Caco-2 (cell line): ENCODE measurements around the gene SH2B3. TPM values are rescaled to one million over a fixed set of nuclear protein-coding genes. Genes with fewer than 3 reads are reported as not detected.

ENCODE experiments used
- BruUV-seq: library from RNA; stranded (reverse); fragments of 400-500 nt; replicated peaks from 2 replicates; lab custom pipeline; 2021; lab: Mats Ljungman, UMichigan
- CTCF ChIA-PET: fragments of 300-600 bp; sonication (Branson Sonifier 250); formaldehyde crosslinking; loops from one replicate; lab custom pipeline; 2022; ENCODE audit warnings: antibody characterized with exemption; lab: Charles Lee
- POLR2A ChIA-PET: fragments of 300-600 bp; sonication (Branson Sonifier 250); formaldehyde crosslinking; loops from one replicate; lab custom pipeline; 2022; ENCODE audit warnings: antibody characterized with exemption; lab: Charles Lee
- DNase-seq, 2 experiments: peaks; one replicate each; pipeline versions ENCODE4 v3.0.0 to v3.0.0-alpha.2; 2020 to 2022
- H3K27me3 ChIP-seq: replicated peaks from 2 replicates; pipeline ENCODE4 v1.6.0; 2011; ENCODE audit warnings: low read length; ENCODE audit not compliant: control insufficient read depth, insufficient read depth
- H3K36me3 ChIP-seq: 2 replicates; pipeline ENCODE4 v1.5.1; 2011; ENCODE audit warnings: low read length; ENCODE audit not compliant: control insufficient read depth, insufficient read depth
- H3K4me1 ChIP-seq: fragments of 250-450 bp; sonication (Bioruptor Pico); 2 replicates; pipeline ENCODE4 v1.5.1; 2020; ENCODE audit warnings: mild to moderate bottlenecking
- H3K4me3 ChIP-seq: 2 replicates; pipeline ENCODE4 v1.5.1; 2011; ENCODE audit warnings: low read depth, mild to moderate bottlenecking, control low read depth, low read length
- H3K9me3 ChIP-seq: fragments of 250-450 bp; sonication (Bioruptor Pico); 2 replicates; pipeline ENCODE4 v1.5.1; 2020; ENCODE audit warnings: mild to moderate bottlenecking, moderate library complexity
- H3K27ac Mint-ChIP-seq: one replicate; pipeline ENCODE4 v1.8.0; 2022; ENCODE audit warnings: mixed read lengths; ENCODE audit not compliant: unreplicated experiment
- H3K27me3 Mint-ChIP-seq: one replicate; pipeline ENCODE4 v1.8.0; 2022; ENCODE audit warnings: mixed read lengths; ENCODE audit not compliant: insufficient read depth, unreplicated experiment
- H3K36me3 Mint-ChIP-seq: one replicate; pipeline ENCODE4 v1.8.0; 2022; ENCODE audit warnings: mild to moderate bottlenecking, mixed read lengths; ENCODE audit not compliant: insufficient read depth, unreplicated experiment
- H3K4me1 Mint-ChIP-seq: one replicate; pipeline ENCODE4 v1.8.0; 2022; ENCODE audit warnings: low read depth, mixed read lengths; ENCODE audit not compliant: unreplicated experiment
- H3K4me3 Mint-ChIP-seq: one replicate; pipeline ENCODE4 v1.8.0; 2022; ENCODE audit warnings: mild to moderate bottlenecking, moderate library complexity, mixed read lengths; ENCODE audit not compliant: unreplicated experiment
- H3K9me3 Mint-ChIP-seq: one replicate; pipeline ENCODE4 v1.8.0; 2022; ENCODE audit warnings: mixed read lengths; ENCODE audit not compliant: unreplicated experiment
- CTCF ChIP-seq, 2 experiments: fragments of 200-600 bp in 1 of 2; IDR thresholded peaks; 1 replicate in 1 of 2; 2 replicates in 1 of 2; pipeline versions ENCODE4 v1.5.1 to v1.8.0; 2011 to 2022; ENCODE audit warnings: antibody characterized with exemption in 1 of 2, control low read depth in 1 of 2, inconsistent platforms in 1 of 2, low read depth in 1 of 2, low read length in 1 of 2, mild to moderate bottlenecking in 1 of 2, moderate library complexity in 1 of 2; ENCODE audit not compliant: insufficient read depth in 1 of 2, severe bottlenecking in 1 of 2, unreplicated experiment in 1 of 2
- intact Hi-C: fragments of 100-400 bp; cut with micrococcal nuclease; formaldehyde crosslinking; loops from one replicate; pipeline ENCODE4 v1.10.0; 2022; ENCODE audit not compliant: unreplicated experiment
- total RNA-seq: library from RNA; stranded (reverse); gene quantifications from 2 replicates; pipeline ENCODE4 v1.2.3, GENCODE V29; 2022

Gene SH2B3
- total RNA-seq, 1 experiment from 2014 or later, result 16.1 TPM

GRCh38 chr12:111404362-111405148 is 1.2 kb upstream of the SH2B3 start:
- POLR2A ChIA-PET, result no interaction called here
- Histone ChIP-seq H3K4me3 (peak overlapping the region; percentile 77), H3K27me3 (no peaks in the 10 kb centered on the region), H3K36me3 (no peaks in the 10 kb centered on the region), H3K9me3 (no peaks in the 10 kb centered on the region), H3K4me1 (peaks cover 14% of the 10 kb centered on the region)
- Mint-ChIP-seq H3K36me3 (peaks cover 17% of the 10 kb centered on the region), H3K9me3 (no peaks in the 10 kb centered on the region), H3K4me1 (peaks cover 11% of the 10 kb centered on the region), H3K4me3 (peak overlapping the region; percentile 82), H3K27me3 (no peaks in the 10 kb centered on the region), H3K27ac (peak overlapping the region; percentile 89)
- peak; percentile 57 to 71 for DNase-seq
- intact Hi-C loops, result loop anchor here (2.0 kb wide), 1 partner anchor 46 kb away; no protein-coding TSS in a partner anchor
- CTCF ChIA-PET, result interaction anchor here (0.7 to 2.2 kb wide), 2 partner anchors 47 to 73 kb away, joined by 3 to 12 read pairs; no protein-coding TSS in a partner anchor
- no peak for TF ChIP-seq CTCF (IDR thresholded peaks at IDR 0.05; ENCODE audit: insufficient read depth in 1 of 2, low read depth in 1 of 2, low read length in 1 of 2, severe bottlenecking in 1 of 2, unreplicated experiment in 1 of 2)
- TSS peak; percentile 93 for BruUV-seq

DNA sequence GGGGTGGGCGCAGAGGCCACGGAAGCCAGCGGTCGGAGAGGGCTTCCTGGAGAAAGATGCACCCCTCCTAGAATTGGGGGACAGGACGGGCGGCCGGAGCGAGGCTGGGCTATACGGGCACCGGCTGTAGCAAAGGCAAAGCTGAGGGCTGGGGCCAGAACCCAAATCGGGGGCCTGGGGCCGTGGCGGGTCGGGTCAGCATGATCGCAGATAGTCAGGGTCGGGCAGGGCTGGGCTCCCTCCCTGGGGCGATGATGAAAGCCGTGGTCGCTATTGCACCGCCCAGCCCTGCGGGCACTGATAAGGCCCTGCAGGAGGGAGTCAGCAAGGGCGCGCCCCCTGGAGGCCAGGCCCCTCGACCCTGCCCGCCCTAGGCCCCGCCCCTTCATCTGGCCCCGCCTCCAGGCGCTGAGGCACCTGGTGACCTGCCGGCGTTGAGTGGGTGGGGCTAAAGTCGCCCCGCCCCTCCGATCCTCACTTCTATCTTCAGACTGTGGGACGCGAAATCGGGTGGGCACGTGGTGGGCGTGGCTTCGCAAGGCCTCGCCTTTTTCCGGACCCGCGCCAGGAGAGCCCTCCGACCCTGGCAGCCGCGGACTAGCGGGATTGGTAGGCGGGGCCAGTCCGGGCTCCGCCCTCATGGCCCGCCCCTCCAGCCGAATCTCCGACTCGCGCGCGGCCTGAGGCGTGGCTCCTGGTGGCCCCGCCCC is 419 bp upstream of the SH2B3 start:
- Mint-ChIP-seq H3K4me1 (peaks cover 11% of the 10 kb centered on the region), H3K27me3 (no peaks in the 10 kb centered on the region), H3K4me3 (peak overlapping the region; percentile 82), H3K9me3 (no peaks in the 10 kb centered on the region), H3K36me3 (peaks cover 17% of the 10 kb centered on the region), H3K27ac (peak overlapping the region; percentile 89)
- BruUV-seq, result TSS peak; percentile 37
- TF ChIP-seq CTCF (IDR thresholded peaks at IDR 0.05; ENCODE audit: insufficient read depth in 1 of 2, low read depth in 1 of 2, low read length in 1 of 2, severe bottlenecking in 1 of 2, unreplicated experiment in 1 of 2), result peak; percentile 64 to 76
- H3K27me3 ChIP-seq, result no peaks in the 10 kb centered on the region
- ChIA-PET CTCF (interaction anchor here (0.6 to 0.7 kb wide), 2 partner anchors 74 to 105 kb away, joined by 3 read pairs; no protein-coding TSS in a partner anchor), POLR2A (no interaction called here)
- peaks cover 14% of the 10 kb centered on the region for H3K4me1 ChIP-seq
- no peaks in the 10 kb centered on the region for H3K36me3 ChIP-seq
- intact Hi-C loops, result loop anchor here (2.0 kb wide), 1 partner anchor 45 kb away; no protein-coding TSS in a partner anchor
- peak; percentile 98 to 99 for DNase-seq
- H3K4me3 ChIP-seq, result peak overlapping the region; percentile 77
- no peaks in the 10 kb centered on the region for H3K9me3 ChIP-seq
